Small intestine (tissue), 7 donors: ENCODE measurements around the gene DNAJC6. TPM values are rescaled to one million over a fixed set of nuclear protein-coding genes. Genes with fewer than 3 reads are reported as not detected.
"Not testable (repeated sequence)": the region's sequence is repeated elsewhere in the genome, so short reads cannot be mapped to it uniquely, and the experiment has no call there.

Source experiments
- DNase-seq, 2 donors: peaks; one replicate each; pipeline versions ENCODE4 v3.0.0 to v3.0.0-alpha.2; 2013
- FAIRE-seq: peaks from 2 replicates; lab custom pipeline; 2012; peaks lifted over from hg19 to GRCh38; lab: Jason Lieb, UNC
- H3K27ac ChIP-seq, 3 donors: one replicate each; pipeline ENCODE4 v1.5.1; 2013; ENCODE audit warnings: low read length in 2 of 3, mild to moderate bottlenecking in 2 of 3, control low read depth in 1 of 3, inconsistent platforms in 1 of 3, low read depth in 1 of 3, moderate library complexity in 1 of 3
- H3K27me3 ChIP-seq, 3 donors: one replicate each; pipeline ENCODE4 v1.6.1; 2013; ENCODE audit warnings: low read length in 3 of 3, inconsistent platforms in 1 of 3; ENCODE audit not compliant: control insufficient read depth in 3 of 3, insufficient read depth in 3 of 3
- H3K36me3 ChIP-seq, 3 donors: one replicate each; pipeline ENCODE4 v1.6.1; 2013; ENCODE audit warnings: low read length in 3 of 3, inconsistent platforms in 1 of 3, low read depth in 1 of 3, mild to moderate bottlenecking in 1 of 3, moderate library complexity in 1 of 3; ENCODE audit not compliant: control insufficient read depth in 3 of 3, insufficient read depth in 2 of 3
- H3K4me1 ChIP-seq, 3 donors: one replicate each; pipeline ENCODE4 v1.6.1; 2013; ENCODE audit warnings: low read length in 2 of 3, inconsistent platforms in 1 of 3, low read depth in 1 of 3, mild to moderate bottlenecking in 1 of 3, moderate library complexity in 1 of 3; ENCODE audit not compliant: control insufficient read depth in 3 of 3, insufficient read depth in 2 of 3
- H3K4me3 ChIP-seq, 3 donors: one replicate each; pipeline ENCODE4 v1.5.1; 2013; ENCODE audit warnings: low read length in 3 of 3, control low read depth in 1 of 3, inconsistent platforms in 1 of 3, low read depth in 1 of 3, mild to moderate bottlenecking in 1 of 3, moderate library complexity in 1 of 3
- H3K9me3 ChIP-seq, 2 donors: one replicate each; pipeline ENCODE4 v1.6.1; 2013; ENCODE audit warnings: low read depth in 1 of 2, low read length in 1 of 2; ENCODE audit not compliant: control insufficient read depth in 2 of 2, insufficient read depth in 1 of 2
- WGBS, 3 donors: extraction: QIAGEN DNeasy Blood & Tissue Kit; methylation state at CpG; one replicate each; pipeline ENCODE4 v1.1.7; 2013; 5-methylcytosine and 5-hydroxymethylcytosine counted together
- polyA plus RNA-seq, 4 donors: library from polyadenylated mRNA; stranded (reverse) in 3 of 4; unstranded in 1 of 4; fragments of 200-250 nt in 3 of 4; fragments of 120-200 nt in 1 of 4; gene quantifications; one replicate each; pipeline versions ENCODE4 v1.2.1 to v1.2.3, GENCODE V29; 2013
- donor health status: healthy with polysubstance abuse.
- donor health status: control.
- donor health status: control.
- donor health status: Bipolar disorder and iron deficiency.
- donor health status: healthy.

Gene DNAJC6
- polyA plus RNA-seq, 4 donors = 0.22 to 3.1 (median 1.4) TPM

DNA sequence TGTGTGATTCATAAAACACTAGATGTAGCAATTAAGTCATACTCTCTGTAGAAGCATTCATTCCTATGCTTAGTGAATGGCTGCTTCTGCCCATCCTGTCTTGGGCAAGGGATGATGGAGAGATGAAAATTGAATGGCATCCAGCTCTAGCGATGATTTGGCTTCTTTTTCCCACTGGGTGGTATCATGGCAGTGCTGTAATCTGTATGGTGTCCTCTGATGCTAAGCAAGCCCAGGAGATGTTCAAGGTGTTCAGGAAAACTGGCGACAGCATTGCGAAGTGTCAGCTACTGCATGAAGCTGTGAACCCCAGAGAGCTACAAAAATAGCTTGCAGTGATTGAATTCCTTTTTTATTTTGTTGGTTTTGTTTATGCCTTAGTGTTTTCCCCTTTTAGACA lies 62.2 kb downstream of the DNAJC6 start:
- no peaks in the 10 kb centered on the region for H3K36me3 ChIP-seq
- H3K4me1 ChIP-seq = no peaks in the 10 kb centered on the region
- no peak overlapping the region for H3K4me3 ChIP-seq
- no peaks in the 10 kb centered on the region for H3K27me3 ChIP-seq
- 88 to 95% (median 91%) methylated on average over 3 of the region's 3 CpGs for WGBS, 3 donors
- no peak overlapping the region for H3K27ac ChIP-seq
- H3K9me3 ChIP-seq = no peaks in the 10 kb centered on the region
- DNase-seq = no peak
- FAIRE-seq = no peak

DNA sequence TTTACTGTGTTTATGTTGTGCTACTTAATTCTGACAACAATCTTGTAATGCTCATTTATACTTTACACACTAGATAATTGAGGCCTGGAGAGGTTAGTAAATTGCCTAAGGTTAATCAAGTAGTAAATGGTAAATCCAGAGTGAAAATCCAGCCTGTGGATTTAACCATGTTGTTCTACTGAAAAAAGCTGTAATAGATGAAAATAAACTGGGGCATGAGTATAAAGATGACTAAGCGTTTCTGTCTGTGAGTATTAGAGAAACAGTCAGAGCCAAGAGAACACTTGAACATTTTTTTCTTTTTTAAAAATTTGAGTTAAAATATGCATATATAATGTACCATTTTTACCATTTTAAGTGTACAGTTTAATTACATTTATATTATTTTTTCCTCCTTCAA lies 63.2 kb downstream of the DNAJC6 start:
- no peak for DNase-seq
- no peaks in the 10 kb centered on the region for H3K9me3 ChIP-seq
- H3K4me3 ChIP-seq = no peak overlapping the region
- H3K27me3 ChIP-seq = no peaks in the 10 kb centered on the region
- H3K27ac ChIP-seq = no peak overlapping the region
- FAIRE-seq = no peak
- WGBS, 3 donors = 66 to 96% (median 75%) methylated on average over 1 of the region's 1 CpG
- H3K36me3 ChIP-seq = no peaks in the 10 kb centered on the region
- no peaks in the 10 kb centered on the region for H3K4me1 ChIP-seq

GRCh38 chr1:65377496-65378246 lies 68.3 kb downstream of the DNAJC6 start:
- H3K27me3 ChIP-seq = no peaks in the 10 kb centered on the region
- WGBS, 3 donors = 65 to 70% (median 67%) methylated on average over 4 of the region's 4 CpGs
- H3K4me3 ChIP-seq = no peak overlapping the region
- H3K4me1 ChIP-seq = no peaks in the 10 kb centered on the region
- H3K36me3 ChIP-seq = no peaks in the 10 kb centered on the region
- no peaks in the 10 kb centered on the region for H3K9me3 ChIP-seq
- FAIRE-seq = no peak
- DNase-seq = no peak
- H3K27ac ChIP-seq = no peak overlapping the region

DNA sequence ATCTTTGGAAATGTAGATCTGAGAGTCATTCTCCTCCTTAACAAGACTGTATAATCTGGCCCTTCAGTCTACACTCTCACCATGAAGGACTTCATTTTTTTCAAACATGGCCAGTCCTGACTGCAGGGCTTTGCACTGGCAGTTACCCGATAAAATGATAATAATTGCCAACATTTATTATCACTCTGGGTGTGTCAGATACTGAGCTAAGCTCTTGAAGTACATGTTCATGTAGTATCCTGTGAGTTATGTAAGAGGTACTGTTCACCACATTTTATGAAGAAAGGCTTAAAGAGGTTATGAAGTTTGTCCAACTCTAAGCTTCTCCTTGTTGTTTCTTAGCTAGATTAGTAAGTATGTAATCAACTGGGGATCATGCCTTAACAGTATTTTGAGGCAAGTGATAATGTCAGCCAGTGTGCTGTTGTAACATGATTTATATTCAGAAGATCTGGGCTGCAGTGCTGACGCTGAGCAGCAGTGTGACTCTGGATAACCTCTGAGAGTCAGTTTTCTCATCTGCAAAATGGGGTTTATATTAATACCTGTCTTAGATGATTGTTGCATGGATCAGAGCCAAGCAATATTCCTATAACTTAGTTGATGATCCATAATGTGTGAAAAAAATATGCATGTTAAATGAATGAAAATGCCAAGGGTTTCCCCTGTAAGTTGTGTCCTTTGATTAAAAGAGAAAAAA lies 69.1 kb downstream of the DNAJC6 start:
- Histone ChIP-seq H3K9me3 (no peaks in the 10 kb centered on the region), H3K27ac (no peak overlapping the region), H3K36me3 (no peaks in the 10 kb centered on the region), H3K27me3 (no peaks in the 10 kb centered on the region), H3K4me1 (no peaks in the 10 kb centered on the region), H3K4me3 (no peak overlapping the region)
- DNase-seq = peak in 1 of 2 donors; percentile 8
- FAIRE-seq = no peak
- WGBS, 3 donors = 35 to 72% (median 53%) methylated on average over 2 of the region's 2 CpGs

GRCh38 chr1:65384426-65384825 lies 75.1 kb downstream of the DNAJC6 start:
- not testable (repeated sequence) for H3K27me3 ChIP-seq, FAIRE-seq
- WGBS, 3 donors = 90 to 95% (median 93%) methylated on average over 5 of the region's 5 CpGs

GRCh38 chr1:65386439-65386838 lies 77.1 kb downstream of the DNAJC6 start:
- no peaks in the 10 kb centered on the region for H3K4me1 ChIP-seq
- no peak for DNase-seq
- no peak overlapping the region for H3K4me3 ChIP-seq
- H3K27me3 ChIP-seq = no peaks in the 10 kb centered on the region
- no peak for FAIRE-seq
- 88 to 93% (median 92%) methylated on average over 3 of the region's 3 CpGs for WGBS, 3 donors
- no peaks in the 10 kb centered on the region for H3K36me3 ChIP-seq
- H3K9me3 ChIP-seq = no peaks in the 10 kb centered on the region
- no peak overlapping the region for H3K27ac ChIP-seq

More at GRCh38 chr1:65384426-65384825, 75.1 kb downstream of the DNAJC6 start:
- H3K36me3 ChIP-seq, DNase-seq, H3K27ac ChIP-seq, H3K4me3 ChIP-seq, H3K4me1 ChIP-seq, H3K9me3 ChIP-seq: not testable (repeated sequence)

- no peaks in the 10 kb centered on the region for H3K27me3 ChIP-seq
- no peak for DNase-seq
- H3K36me3 ChIP-seq = peaks cover 0 to 3% (median 0%) of the 10 kb centered on the region in 3 donors
- H3K9me3 ChIP-seq = no peaks in the 10 kb centered on the region
- no peak for FAIRE-seq
- 94 to 95% (median 95%) methylated on average over 2 of the region's 2 CpGs for WGBS, 3 donors
- H3K4me1 ChIP-seq = no peaks in the 10 kb centered on the region
- H3K27ac ChIP-seq = no peak overlapping the region
- no peak overlapping the region for H3K4me3 ChIP-seq
Measured at GRCh38 chr1:65387821-65388220, 78.5 kb downstream of the DNAJC6 start.

DNA sequence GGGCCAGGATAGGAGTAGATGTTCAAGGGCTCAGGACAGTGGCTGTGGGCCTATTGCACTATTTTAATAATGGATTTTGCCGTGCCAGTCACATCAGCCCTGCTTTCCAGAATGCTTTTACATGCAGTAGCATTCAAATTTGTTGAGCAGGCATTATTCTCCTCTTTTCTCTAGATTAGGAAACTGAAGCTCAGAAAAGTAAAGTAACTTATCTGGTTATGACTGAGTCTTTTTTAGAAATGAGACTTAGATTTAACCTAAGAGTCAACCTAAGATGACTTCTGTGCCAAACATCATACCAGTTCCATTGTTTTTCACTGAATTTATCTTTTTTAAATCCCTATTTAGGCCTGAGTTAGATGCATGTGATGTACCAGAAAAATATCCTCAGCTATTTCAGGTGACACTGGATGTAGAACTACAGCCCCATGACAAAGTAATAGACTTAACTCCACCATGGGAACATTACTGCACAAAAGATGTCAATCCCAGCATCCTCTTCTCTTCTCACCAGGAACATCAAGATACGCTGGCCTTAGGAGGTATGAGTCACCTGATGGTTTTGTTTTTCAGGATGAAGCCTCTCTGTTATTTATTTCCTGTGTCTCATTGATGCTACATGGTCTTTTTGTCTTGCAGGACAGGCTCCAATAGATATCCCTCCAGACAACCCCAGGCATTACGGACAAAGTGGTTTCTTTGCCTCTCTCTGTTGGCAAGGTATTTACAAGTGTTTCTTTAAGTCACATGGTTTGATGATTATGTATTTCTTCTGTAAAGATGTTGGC lies 79.8 kb downstream of the DNAJC6 start:
- FAIRE-seq (no peak), DNase-seq (no peak)
- H3K4me1 ChIP-seq = no peaks in the 10 kb centered on the region
- no peak overlapping the region for H3K4me3 ChIP-seq
- peaks cover 0 to 3% (median 0%) of the 10 kb centered on the region in 3 donors for H3K36me3 ChIP-seq
- no peak overlapping the region for H3K27ac ChIP-seq
- H3K9me3 ChIP-seq = no peaks in the 10 kb centered on the region
- H3K27me3 ChIP-seq = no peaks in the 10 kb centered on the region
- 83 to 94% (median 84%) methylated on average over 3 of the region's 3 CpGs for WGBS, 3 donors
